GM12892 (cell line): ENCODE measurements around the gene TRAF3.

Experiments
- POLR2AphosphoS5 ChIP-seq: IDR thresholded peaks from 2 replicates; pipeline ENCODE4 v1.6.1; 2011; ENCODE audit warnings: low read depth, low read length, control low read depth
- TAF1 ChIP-seq: IDR thresholded peaks from 2 replicates; pipeline ENCODE4 v1.6.1; 2011; ENCODE audit warnings: low read depth, mild to moderate bottlenecking, control low read depth, low read length, borderline replicate concordance

DNA sequence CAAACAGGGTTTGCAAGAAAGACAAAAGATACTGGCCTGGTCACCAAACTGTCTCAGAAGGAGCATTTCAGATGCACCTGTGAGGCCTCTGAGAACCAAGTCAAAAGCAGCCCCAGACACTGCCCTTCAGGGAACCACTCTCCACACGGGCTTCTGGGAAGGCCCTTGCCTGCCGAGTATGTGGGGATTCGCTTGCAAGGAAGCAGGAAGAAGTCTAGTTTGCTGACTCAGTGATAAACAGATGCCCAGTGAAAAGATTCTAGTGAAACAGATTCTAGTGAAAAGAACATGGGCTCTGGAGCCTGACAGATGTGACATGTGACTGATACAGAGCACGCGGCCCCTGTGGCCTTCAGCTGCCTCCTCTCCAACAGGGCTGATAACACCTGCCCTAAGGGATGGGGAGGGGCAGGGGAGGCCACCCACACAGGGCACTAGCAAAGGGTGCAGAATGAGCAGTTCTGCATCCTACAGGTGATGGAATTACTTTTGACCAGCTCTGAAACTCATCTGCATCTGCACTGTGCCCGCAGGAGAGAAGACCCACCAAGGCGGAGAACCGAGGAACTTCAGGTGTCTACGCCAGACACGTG lies 164.3 kb downstream of the TRAF3 start:
- TF ChIP-seq TAF1 (no peak), POLR2AphosphoS5 (no peak)
